HCEC 1CT (cell line): Measurements from ENCODE around the gene CDK16.

ENCODE experiments used
- DNase-seq: peaks from one replicate; pipeline ENCODE4 v3.0.0-alpha.2; 2017

Gene CDK16

GRCh38 chrX:47186096-47186740, 32.3 kb upstream of the CDK16 start:
- DNase-seq: no peak

GRCh38 chrX:47187106-47187677, 31.3 kb upstream of the CDK16 start:
- DNase-seq: no peak

DNA sequence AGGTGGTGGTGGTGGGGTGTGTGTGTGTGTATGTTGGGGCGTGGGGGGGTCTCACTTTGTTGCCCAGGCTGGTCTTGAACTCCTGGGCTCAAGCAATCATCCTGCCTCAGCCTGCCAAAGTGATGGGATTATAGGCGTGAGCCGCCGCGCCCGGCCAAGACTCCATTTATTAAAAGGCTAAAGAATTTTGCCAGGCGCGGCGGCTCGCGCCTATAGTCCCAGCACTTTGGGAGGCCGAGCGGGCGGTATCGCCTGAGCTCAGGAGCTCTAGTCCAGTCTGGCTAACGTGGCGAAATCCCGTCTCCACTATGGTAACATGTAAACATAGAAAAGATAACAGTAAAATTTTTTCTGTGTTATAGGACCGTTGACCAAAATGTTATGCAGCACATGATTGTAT, 28.6 kb upstream of the CDK16 start:
- no peak for DNase-seq

DNA sequence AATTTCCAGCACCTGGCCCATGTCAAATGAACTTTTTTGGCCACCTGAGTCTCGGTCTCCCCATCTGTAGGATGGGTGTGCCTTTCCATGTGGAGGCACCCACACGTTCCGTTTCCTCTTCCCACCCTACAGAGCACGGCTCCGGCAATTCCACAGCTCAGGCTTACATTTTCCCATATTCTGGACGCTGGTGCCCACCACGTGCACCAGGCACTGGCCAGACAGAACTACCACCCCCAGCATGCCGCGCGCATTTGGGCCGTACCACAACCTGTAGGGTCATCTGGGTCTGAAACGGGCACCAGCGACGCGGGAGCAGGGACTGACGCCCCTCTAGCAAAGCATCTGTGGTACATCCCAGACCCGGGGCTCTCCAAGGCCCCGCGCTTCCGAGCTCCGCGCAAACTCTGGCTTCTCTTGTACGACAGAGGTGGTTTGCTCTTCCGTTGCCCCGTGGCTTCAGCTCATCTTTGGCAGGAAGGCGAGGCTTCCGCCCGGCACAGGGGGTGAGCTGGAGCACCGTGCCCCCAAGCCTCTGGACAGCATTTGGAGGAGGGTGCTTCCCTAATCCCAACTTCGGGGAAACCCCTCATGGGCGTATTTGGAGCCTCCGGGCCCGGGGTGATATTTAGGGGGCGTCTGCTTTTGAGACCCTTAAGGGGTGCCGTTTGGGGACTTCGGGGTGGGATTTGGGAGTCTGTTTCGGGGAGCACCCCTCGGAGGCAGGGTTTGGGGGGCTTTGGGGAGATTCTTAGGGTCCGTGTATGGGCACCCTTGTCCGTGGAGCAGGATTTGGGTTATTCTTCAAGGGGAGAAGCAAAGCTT, 27.8 kb upstream of the CDK16 start:
- peak; percentile 91 for DNase-seq

GRCh38 chrX:47191331-47191730, 27.1 kb upstream of the CDK16 start:
- peak; percentile 5 for DNase-seq

DNA sequence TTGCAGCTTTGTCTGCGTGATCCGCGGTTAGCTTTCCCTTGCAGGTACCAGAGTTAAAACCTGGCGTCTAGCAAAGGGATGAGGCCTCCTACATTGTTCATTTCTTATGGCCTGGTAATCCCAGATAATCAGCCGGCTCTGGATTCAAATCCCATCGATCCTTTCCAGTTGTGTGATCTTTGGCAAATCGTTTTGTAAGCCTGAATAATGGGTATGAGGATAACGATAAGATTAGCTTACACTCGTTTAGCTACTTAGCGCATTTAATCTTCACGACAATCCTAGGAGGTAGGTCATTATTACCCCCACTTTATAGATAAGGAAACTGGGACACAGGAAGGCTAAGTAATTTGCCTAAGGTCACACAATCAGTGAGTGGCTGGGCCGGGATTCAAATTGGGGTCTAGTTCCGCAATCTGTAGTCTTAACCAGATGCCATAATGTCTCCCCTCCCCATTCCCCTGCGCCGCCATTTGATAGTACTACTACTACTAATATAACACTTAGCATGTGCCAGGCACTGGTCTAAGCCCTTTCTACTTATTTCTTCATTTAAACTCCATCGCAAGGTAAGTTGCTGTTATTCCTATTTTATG, 26.6 kb upstream of the CDK16 start:
- no peak for DNase-seq

GRCh38 chrX:47193475-47194193, 24.8 kb upstream of the CDK16 start, which contains the start of gene UBA1:
UBA1 (plus strand) TSS chrX:47193829; CDS start chrX:47198803, 4,974 bp downstream.
- peak; percentile 85 for DNase-seq

DNA sequence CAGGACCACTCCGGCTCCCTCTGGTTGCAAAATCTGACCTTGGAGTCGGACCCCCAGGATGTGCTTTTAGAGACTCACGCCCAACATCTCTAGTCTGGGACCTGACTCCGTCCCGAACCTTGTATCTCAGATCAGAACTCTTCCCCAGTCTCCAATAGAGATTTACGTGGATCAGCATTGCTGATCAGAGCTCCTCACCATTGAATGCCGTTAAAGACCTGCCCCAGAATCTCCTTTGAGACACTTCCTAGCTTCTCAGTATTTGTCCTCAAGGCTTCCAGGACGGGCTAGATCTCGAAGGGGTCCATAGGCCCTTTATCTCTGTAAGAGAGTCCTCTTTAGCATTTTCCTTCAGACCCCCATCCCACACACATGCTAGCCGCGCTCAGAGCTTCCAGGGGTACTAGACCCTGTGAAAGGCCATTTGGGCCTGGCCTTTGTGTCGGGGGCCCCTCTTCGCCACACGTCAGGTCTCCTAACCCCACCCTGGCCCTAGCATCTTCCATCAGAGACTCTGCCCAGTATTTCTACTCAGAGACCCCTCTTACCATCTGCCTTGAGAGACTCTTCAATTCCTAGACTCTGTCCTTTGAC, 24.2 kb upstream of the CDK16 start:
- no peak for DNase-seq

GRCh38 chrX:47196098-47196497, 22.4 kb upstream of the CDK16 start:
- no peak for DNase-seq

DNA sequence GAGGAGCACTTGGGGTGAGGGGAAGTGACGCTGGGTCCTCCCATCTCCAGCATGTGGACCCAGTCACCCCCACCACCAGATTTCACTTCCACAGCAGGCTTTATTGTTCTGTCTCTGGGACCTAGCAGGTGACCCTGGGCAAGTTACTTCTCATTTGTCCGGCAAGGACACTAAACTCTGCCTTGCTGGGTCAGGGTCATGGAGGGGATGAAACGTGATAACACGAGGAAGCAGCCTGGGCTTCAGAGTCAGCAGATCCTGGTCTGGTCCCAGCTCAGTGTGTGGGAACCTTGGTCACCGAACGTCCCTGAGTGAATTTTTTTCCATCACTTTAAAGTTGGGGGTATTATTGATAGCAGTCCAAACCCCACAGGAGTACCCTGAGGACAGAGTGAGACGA, 21.0 kb upstream of the CDK16 start:
- no peak for DNase-seq

DNA sequence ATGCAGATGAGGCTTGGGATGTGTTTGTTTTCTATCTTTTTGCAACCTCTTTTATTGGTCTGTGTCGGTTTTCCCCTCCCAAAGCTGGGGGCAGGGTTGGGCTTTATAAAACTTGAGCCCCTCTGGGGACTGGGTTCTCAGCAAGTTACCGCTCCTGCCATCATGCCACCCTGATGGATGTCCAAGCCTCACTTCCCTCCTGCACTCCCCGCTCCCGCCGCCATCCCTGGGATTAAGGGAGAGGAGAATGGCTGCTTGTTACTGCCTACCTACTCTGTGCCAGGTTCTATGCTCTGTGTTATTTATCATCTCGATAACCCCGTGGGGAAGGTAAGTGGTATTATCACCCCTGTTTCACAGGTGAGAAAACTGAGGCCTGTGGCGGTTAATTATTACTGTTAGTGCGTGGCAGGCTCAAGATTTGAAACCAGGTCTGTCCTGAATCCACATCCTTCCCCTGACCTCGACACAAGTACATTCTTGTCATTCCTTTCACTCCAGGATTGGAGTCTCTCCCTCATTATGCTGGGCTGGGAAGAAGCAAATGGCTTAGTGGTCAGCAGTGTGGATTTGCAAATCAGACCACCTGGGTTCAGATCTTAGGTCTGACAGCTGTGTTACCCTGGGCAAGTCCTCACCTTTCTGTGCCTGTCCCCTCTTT, 20.3 kb upstream of the CDK16 start:
- DNase-seq: no peak

GRCh38 chrX:47198687-47199080, 19.8 kb upstream of the CDK16 start:
- no peak for DNase-seq

- no peak for DNase-seq
Observed at GRCh38 chrX:47199286-47199685, 19.2 kb upstream of the CDK16 start.

DNA sequence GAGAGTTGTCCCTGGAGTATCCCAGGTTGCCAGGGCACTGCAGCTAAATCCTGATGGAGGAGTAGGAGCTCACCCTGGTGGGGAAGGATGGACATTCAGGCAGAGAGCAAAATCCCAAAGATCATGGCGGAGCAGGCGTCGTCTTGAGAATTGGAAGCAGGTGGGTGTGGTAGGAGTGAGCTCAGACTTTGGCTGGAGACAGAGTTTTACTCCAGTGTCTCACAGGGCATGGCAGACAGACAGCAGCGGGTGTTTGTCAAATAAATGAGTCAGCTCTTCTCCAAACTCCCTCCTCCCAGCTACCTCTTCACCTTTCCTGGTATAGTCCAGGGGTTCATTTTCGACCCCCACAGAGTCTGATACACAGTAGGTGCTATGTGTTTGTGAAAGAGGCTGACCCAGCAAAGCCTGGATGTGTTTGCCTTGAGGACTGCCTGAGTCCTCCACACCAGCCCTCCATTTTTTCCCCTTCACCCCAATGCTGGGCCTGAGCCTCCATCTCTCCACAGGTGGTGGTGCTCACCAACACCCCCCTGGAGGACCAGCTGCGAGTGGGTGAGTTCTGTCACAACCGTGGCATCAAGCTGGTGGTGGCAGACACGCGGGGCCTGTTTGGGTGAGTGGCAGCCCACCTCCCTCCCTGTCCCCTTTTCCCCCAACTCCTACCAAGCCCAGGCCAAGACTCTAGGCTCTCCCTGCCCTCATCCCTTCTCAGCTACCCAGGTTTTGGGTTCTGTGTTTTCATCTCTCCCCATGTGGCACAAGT, 17.9 kb upstream of the CDK16 start:
- no peak for DNase-seq

DNA sequence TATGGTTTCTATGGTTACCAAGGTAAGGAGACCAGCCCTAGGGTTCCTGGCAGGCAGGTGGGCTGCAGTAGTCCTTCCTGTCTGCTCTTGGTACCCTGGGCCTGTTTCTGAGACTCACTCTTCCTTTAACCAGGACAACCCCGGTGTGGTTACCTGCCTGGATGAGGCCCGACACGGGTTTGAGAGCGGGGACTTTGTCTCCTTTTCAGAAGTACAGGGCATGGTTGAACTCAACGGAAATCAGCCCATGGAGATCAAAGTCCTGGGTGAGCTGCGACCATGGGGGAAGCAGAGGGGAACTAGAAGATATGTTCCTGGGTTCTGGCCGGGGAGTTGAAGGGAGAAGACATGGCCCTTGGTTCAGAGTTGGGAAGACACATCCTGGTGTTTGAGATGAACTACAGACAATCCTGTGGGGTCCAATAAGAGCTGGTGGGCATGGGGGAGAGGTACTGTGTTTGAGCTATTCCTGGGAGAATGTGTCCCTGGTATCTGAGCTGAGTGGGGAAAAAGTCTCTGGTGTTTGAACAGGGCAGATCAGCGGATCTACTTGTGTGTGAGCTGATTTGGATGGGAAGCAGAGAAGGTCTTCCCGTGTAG, 17.0 kb upstream of the CDK16 start:
- DNase-seq: no peak

DNA sequence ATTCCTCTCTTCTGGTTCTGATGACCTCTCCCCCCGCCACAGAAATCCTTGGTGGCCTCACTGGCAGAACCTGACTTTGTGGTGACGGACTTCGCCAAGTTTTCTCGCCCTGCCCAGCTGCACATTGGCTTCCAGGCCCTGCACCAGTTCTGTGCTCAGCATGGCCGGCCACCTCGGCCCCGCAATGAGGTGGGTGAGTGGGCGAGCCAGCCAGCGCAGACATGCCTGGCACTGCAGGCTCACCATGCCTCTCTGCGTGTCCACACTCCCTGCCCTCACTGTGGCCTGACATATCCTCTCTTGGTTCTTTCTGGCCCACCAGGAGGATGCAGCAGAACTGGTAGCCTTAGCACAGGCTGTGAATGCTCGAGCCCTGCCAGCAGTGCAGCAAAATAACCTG, 16.2 kb upstream of the CDK16 start:
- no peak for DNase-seq

GRCh38 chrX:47202877-47203276, 15.6 kb upstream of the CDK16 start:
- no peak for DNase-seq

- no peak for DNase-seq
Observed at GRCh38 chrX:47204970-47205369, 13.5 kb upstream of the CDK16 start.

DNA sequence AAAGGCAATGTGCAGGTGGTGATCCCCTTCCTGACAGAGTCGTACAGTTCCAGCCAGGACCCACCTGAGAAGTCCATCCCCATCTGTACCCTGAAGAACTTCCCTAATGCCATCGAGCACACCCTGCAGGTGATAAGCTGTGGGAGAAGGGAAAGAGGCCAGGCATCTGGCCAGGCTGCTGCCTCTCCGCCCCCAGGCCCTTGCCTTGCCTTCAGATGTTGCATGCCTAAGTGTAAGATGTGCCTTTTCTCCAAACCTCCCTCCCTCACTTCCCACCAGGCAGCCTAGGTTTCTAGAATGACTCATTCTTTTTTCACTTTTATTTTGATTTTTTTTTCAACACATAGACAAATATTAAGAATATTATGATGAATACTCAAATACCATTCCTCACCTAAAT, 12.2 kb upstream of the CDK16 start:
- DNase-seq: no peak

- DNase-seq: no peak
Observed at GRCh38 chrX:47208108-47208507, 10.4 kb upstream of the CDK16 start.
